ENCODE measurements around the gene IP6K2. TPM values are rescaled to one million over a fixed set of nuclear protein-coding genes. Genes with fewer than 3 reads are reported as not detected.

Gene IP6K2
- total and polyA plus RNA-seq, 2 of the 13 experiments (the other 11 are each of a cell fraction or from before 2014, with no cell fraction given): 85.5 to 112 TPM

DNA sequence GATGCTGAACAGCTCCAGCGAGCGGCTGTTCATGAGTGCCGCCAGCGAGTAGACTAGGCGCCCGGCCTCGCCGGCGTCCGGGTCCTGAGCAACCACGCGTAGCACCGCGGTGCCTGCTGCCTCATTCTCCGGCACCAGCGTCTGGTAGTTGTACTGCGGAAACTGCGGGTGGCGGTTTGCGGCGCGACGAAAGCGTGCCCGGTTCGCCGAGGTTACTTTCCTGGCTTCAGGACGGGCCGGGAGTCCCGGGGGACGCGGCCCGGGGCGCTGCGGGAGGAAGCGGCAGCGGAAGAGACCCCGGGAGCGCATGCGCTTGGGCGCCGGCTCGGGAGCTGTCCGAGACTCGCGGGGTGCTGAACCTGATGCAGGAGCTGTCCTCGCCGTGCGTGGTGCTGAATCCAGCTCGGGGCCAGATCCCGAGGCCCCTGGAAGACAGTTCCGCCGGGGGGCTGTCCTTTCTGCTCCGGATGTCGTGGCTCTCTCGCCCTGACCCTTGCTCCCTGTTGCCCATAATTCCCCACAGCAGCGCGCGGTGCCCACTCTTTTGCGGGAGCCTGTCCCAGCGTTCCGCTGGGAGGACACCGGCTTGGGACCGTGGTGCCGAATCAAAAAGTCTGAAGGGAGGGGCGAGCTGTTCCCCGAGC is 55.4 kb downstream of the IP6K2 start (continued):
- TF ChIP-seq JARID2 (CRISPR knock-in tag; IDR thresholded peaks at IDR 0.05; ENCODE audit: insufficient replicate concordance) (peak; percentile 100), BRD4 (CRISPR knock-in tag; IDR thresholded peaks at IDR 0.05) (peak; percentile 96), SOX5 (CRISPR knock-in tag; IDR thresholded peaks at IDR 0.05; ENCODE audit: borderline replicate concordance) (peak; percentile 95), ATAD3A (CRISPR knock-in tag; IDR thresholded peaks at IDR 0.05) (peak; percentile 99), NFKB2 (CRISPR knock-in tag; IDR thresholded peaks at IDR 0.05; ENCODE audit: borderline replicate concordance) (peak; percentile 100), ZNF709 (CRISPR knock-in tag; IDR thresholded peaks at IDR 0.05) (peak; percentile 100), ZNF207 (IDR thresholded peaks at IDR 0.05; ENCODE audit: borderline replicate concordance) (no peak), ZSCAN29 (CRISPR knock-in tag; conservative IDR thresholded peaks at IDR 0.05) (peak; percentile 97), HOXA9 (CRISPR knock-in tag; IDR thresholded peaks at IDR 0.05; ENCODE audit: borderline replicate concordance) (peak; percentile 100)
- TF ChIP-seq, protein P1, sequence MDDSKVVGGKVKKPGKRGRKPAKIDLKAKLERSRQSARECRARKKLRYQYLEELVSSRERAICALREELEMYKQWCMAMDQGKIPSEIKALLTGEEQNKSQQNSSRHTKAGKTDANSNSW (CRISPR knock-in tag; IDR thresholded peaks at IDR 0.05; ENCODE audit: borderline replicate concordance): peak; percentile 100
- TF ChIP-seq, protein P2, sequence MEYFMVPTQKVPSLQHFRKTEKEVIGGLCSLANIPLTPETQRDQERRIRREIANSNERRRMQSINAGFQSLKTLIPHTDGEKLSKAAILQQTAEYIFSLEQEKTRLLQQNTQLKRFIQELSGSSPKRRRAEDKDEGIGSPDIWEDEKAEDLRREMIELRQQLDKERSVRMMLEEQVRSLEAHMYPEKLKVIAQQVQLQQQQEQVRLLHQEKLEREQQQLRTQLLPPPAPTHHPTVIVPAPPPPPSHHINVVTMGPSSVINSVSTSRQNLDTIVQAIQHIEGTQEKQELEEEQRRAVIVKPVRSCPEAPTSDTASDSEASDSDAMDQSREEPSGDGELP (IDR thresholded peaks at IDR 0.05; ENCODE audit: borderline replicate concordance, low read depth): no peak
- TF ChIP-seq, protein P3, sequence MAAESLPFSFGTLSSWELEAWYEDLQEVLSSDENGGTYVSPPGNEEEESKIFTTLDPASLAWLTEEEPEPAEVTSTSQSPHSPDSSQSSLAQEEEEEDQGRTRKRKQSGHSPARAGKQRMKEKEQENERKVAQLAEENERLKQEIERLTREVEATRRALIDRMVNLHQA (CRISPR knock-in tag; IDR thresholded peaks at IDR 0.05): peak; percentile 97
- TF ChIP-seq, protein P4, sequence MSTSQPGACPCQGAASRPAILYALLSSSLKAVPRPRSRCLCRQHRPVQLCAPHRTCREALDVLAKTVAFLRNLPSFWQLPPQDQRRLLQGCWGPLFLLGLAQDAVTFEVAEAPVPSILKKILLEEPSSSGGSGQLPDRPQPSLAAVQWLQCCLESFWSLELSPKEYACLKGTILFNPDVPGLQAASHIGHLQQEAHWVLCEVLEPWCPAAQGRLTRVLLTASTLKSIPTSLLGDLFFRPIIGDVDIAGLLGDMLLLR (CRISPR knock-in tag; IDR thresholded peaks at IDR 0.05): peak; percentile 100
- TF ChIP-seq, protein P5, sequence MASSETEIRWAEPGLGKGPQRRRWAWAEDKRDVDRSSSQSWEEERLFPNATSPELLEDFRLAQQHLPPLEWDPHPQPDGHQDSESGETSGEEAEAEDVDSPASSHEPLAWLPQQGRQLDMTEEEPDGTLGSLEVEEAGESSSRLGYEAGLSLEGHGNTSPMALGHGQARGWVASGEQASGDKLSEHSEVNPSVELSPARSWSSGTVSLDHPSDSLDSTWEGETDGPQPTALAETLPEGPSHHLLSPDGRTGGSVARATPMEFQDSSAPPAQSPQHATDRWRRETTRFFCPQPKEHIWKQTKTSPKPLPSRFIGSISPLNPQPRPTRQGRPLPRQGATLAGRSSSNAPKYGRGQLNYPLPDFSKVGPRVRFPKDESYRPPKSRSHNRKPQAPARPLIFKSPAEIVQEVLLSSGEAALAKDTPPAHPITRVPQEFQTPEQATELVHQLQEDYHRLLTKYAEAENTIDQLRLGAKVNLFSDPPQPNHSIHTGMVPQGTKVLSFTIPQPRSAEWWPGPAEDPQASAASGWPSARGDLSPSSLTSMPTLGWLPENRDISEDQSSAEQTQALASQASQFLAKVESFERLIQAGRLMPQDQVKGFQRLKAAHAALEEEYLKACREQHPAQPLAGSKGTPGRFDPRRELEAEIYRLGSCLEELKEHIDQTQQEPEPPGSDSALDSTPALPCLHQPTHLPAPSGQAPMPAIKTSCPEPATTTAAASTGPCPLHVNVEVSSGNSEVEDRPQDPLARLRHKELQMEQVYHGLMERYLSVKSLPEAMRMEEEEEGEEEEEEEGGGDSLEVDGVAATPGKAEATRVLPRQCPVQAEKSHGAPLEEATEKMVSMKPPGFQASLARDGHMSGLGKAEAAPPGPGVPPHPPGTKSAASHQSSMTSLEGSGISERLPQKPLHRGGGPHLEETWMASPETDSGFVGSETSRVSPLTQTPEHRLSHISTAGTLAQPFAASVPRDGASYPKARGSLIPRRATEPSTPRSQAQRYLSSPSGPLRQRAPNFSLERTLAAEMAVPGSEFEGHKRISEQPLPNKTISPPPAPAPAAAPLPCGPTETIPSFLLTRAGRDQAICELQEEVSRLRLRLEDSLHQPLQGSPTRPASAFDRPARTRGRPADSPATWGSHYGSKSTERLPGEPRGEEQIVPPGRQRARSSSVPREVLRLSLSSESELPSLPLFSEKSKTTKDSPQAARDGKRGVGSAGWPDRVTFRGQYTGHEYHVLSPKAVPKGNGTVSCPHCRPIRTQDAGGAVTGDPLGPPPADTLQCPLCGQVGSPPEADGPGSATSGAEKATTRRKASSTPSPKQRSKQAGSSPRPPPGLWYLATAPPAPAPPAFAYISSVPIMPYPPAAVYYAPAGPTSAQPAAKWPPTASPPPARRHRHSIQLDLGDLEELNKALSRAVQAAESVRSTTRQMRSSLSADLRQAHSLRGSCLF (CRISPR knock-in tag; IDR thresholded peaks at IDR 0.05; ENCODE audit: borderline replicate concordance): peak; percentile 100
- TF ChIP-seq, protein P6, sequence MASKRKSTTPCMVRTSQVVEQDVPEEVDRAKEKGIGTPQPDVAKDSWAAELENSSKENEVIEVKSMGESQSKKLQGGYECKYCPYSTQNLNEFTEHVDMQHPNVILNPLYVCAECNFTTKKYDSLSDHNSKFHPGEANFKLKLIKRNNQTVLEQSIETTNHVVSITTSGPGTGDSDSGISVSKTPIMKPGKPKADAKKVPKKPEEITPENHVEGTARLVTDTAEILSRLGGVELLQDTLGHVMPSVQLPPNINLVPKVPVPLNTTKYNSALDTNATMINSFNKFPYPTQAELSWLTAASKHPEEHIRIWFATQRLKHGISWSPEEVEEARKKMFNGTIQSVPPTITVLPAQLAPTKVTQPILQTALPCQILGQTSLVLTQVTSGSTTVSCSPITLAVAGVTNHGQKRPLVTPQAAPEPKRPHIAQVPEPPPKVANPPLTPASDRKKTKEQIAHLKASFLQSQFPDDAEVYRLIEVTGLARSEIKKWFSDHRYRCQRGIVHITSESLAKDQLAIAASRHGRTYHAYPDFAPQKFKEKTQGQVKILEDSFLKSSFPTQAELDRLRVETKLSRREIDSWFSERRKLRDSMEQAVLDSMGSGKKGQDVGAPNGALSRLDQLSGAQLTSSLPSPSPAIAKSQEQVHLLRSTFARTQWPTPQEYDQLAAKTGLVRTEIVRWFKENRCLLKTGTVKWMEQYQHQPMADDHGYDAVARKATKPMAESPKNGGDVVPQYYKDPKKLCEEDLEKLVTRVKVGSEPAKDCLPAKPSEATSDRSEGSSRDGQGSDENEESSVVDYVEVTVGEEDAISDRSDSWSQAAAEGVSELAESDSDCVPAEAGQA (IDR thresholded peaks at IDR 0.05; ENCODE audit: low read depth): peak; percentile 21
- TF ChIP-seq, protein P6 (CRISPR knock-in tag; IDR thresholded peaks at IDR 0.05; ENCODE audit: borderline replicate concordance): peak; percentile 100

Data from HepG2 (cell line).